DOHH2 (cell line): ENCODE measurements around the gene TMEM151A.

ENCODE experiments used
- CTCF ChIP-seq: fragments of 200-600 bp; sonication (generic); IDR thresholded peaks from one replicate; pipeline ENCODE4 v1.5.1; 2014; ENCODE audit warnings: antibody characterized with exemption, mild to moderate bottlenecking, low read depth, low read length; ENCODE audit not compliant: poor library complexity, severe bottlenecking
- EZH2phosphoT487 ChIP-seq: fragments of 200-600 bp; sonication (generic); IDR thresholded peaks from 2 replicates; pipeline ENCODE4 v1.6.1; 2017; ENCODE audit warnings: borderline replicate concordance, mild to moderate bottlenecking, antibody characterized with exemption, low read length, moderate library complexity, mixed read lengths

GRCh38 chr11:66267379-66268243, 24.1 kb upstream of the TMEM151A start:
- TF ChIP-seq CTCF, result peak; percentile 17
- no peak for TF ChIP-seq EZH2phosphoT487
